DOHH2 (cell line): ENCODE measurements around the gene PTPN4.
A peak's percentile ranks its signal among the peaks of the same experiment; 100 is the strongest.

Source experiments
- H3F3A ChIP-seq: fragments of 200-600 bp; sonication (generic), shearing (Covaris generic); 2 replicates; pipeline ENCODE4 v1.6.0; 2016; ENCODE audit warnings: antibody characterized with exemption, mild to moderate bottlenecking; ENCODE audit not compliant: control insufficient read depth, insufficient read depth
- H3K27ac ChIP-seq: fragments of 200-600 bp; sonication (generic); 2 replicates; pipeline ENCODE4 v1.5.1; 2014; ENCODE audit warnings: low read depth, mild to moderate bottlenecking, low read length, moderate library complexity
- H3K27me3 ChIP-seq: fragments of 200-600 bp; sonication (generic); 2 replicates; pipeline ENCODE4 v1.6.1; 2014; ENCODE audit warnings: mild to moderate bottlenecking, low read length, mixed read lengths; ENCODE audit not compliant: control insufficient read depth
- H3K36me3 ChIP-seq: fragments of 200-600 bp; sonication (generic); 2 replicates; pipeline ENCODE4 v1.6.1; 2014; ENCODE audit warnings: mild to moderate bottlenecking, low read length, moderate library complexity, mixed read lengths; ENCODE audit not compliant: control insufficient read depth
- H3K4me1 ChIP-seq: fragments of 200-600 bp; sonication (generic); 2 replicates; pipeline ENCODE4 v1.6.1; 2014; ENCODE audit warnings: mild to moderate bottlenecking, low read length, mixed read lengths; ENCODE audit not compliant: control insufficient read depth
- H3K4me2 ChIP-seq: fragments of 200-600 bp; sonication (generic); 2 replicates; pipeline ENCODE4 v1.6.0; 2014; ENCODE audit warnings: mild to moderate bottlenecking, low read length, moderate library complexity
- H3K4me3 ChIP-seq: fragments of 200-600 bp; sonication (generic); 2 replicates; pipeline ENCODE4 v1.5.1; 2014; ENCODE audit warnings: mild to moderate bottlenecking, low read length, mixed read lengths
- H3K79me2 ChIP-seq: fragments of 200-600 bp; sonication (generic); 2 replicates; pipeline ENCODE4 v1.6.1; 2014; ENCODE audit warnings: mild to moderate bottlenecking, low read length, mixed read lengths; ENCODE audit not compliant: control insufficient read depth
- H3K9me2 ChIP-seq: fragments of 200-600 bp; sonication (generic); replicated peaks from 2 replicates; pipeline ENCODE4 v1.6.1; 2014; ENCODE audit warnings: mild to moderate bottlenecking, low read length, mixed read lengths; ENCODE audit not compliant: control insufficient read depth
- H3K9me3 ChIP-seq: fragments of 200-600 bp; sonication (generic); 2 replicates; pipeline ENCODE4 v1.6.1; 2014; ENCODE audit warnings: antibody characterized with exemption, low read length, mixed read lengths; ENCODE audit not compliant: control insufficient read depth, insufficient read depth
- H4K20me1 ChIP-seq: fragments of 200-600 bp; sonication (generic); 2 replicates; pipeline ENCODE4 v1.6.0; 2014; ENCODE audit warnings: low read depth, mild to moderate bottlenecking, antibody characterized with exemption, low read length, moderate library complexity; ENCODE audit not compliant: control insufficient read depth, insufficient read depth
- EZH2phosphoT487 ChIP-seq: fragments of 200-600 bp; sonication (generic); IDR thresholded peaks from 2 replicates; pipeline ENCODE4 v1.6.1; 2017; ENCODE audit warnings: borderline replicate concordance, mild to moderate bottlenecking, antibody characterized with exemption, low read length, moderate library complexity, mixed read lengths
- TF ChIP-seq, protein P1 (sequence below): fragments of 200-600 bp; sonication (generic); IDR thresholded peaks from one replicate; pipeline ENCODE4 v1.5.1; 2014; ENCODE audit warnings: antibody characterized with exemption, mild to moderate bottlenecking, low read depth, low read length; ENCODE audit not compliant: poor library complexity, severe bottlenecking

Gene PTPN4

DNA sequence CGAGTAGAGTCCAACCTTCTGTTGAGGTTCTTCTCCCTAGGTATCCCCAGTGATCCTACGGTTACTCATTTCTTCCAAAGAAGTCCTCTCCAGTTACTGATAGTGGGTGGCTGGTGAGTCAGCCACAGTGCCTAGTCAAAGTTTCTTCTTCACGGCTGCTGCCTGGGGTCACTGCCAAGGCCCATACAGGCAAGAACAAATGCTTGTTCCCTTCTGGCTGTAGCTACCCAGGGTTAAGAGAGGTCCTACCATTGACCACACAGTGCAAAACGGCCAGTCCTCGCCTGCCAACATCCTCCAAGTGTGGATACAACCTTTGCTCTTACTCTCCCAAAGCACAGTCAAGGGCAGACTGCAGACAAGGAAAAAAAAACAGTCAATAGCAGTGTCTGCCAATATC lies 2.9 kb upstream of the PTPN4 start:
- Histone ChIP-seq H3K27me3 (peaks cover 14% of the 10 kb centered on the region), H3F3A (peaks cover 3% of the 10 kb centered on the region; the same call in 1 of the 2 replicates), H3K9me2 (no peaks in the 10 kb centered on the region), H3K4me3 (no peak overlapping the region), H3K79me2 (peaks cover 17% of the 10 kb centered on the region), H3K27ac (no peak overlapping the region), H4K20me1 (no peaks in the 10 kb centered on the region), H3K4me1 (peaks cover 17% of the 10 kb centered on the region), H3K4me2 (no peak overlapping the region), H3K36me3 (no peaks in the 10 kb centered on the region), H3K9me3 (no peaks in the 10 kb centered on the region)
- no peak for TF ChIP-seq EZH2phosphoT487
- TF ChIP-seq, protein P1, sequence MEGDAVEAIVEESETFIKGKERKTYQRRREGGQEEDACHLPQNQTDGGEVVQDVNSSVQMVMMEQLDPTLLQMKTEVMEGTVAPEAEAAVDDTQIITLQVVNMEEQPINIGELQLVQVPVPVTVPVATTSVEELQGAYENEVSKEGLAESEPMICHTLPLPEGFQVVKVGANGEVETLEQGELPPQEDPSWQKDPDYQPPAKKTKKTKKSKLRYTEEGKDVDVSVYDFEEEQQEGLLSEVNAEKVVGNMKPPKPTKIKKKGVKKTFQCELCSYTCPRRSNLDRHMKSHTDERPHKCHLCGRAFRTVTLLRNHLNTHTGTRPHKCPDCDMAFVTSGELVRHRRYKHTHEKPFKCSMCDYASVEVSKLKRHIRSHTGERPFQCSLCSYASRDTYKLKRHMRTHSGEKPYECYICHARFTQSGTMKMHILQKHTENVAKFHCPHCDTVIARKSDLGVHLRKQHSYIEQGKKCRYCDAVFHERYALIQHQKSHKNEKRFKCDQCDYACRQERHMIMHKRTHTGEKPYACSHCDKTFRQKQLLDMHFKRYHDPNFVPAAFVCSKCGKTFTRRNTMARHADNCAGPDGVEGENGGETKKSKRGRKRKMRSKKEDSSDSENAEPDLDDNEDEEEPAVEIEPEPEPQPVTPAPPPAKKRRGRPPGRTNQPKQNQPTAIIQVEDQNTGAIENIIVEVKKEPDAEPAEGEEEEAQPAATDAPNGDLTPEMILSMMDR = no peak

DNA sequence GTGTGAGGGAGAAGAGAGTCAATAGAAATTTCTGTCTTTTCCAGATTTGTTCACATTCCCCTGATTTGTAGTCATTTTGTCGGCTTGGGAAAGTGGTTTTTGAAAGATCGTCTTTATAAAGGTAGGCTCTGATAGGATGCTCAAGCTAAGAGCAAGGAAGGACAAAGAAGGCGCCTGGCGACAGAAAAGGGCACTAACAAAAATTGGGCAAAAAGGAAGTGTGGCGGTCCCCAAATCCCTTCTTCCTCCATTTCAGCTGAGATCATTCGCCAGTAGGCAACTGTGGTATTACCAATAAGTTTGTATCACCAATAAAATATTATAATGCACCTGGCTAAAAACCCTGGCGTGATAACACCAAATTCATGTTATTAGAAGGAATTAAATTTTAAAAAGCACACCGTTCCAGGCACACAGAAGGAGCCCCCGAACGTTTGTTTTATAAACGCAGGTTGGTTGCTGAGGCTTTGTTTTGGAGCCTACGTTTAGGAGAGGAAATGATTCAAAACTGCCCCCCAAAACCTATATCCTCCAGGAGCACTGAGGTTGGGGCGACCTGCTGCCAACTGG lies 756 bp upstream of the PTPN4 start:
- Histone ChIP-seq H3K27me3 (no peaks in the 10 kb centered on the region; the same call in 1 of the 2 replicates), H3K9me3 (no peaks in the 10 kb centered on the region), H3K27ac (peak overlapping the region; percentile 35; the same call in 1 of the 2 replicates), H3K4me1 (peaks cover 31% of the 10 kb centered on the region), H4K20me1 (peaks cover 8% of the 10 kb centered on the region), H3K9me2 (no peaks in the 10 kb centered on the region), H3F3A (peaks cover 3% of the 10 kb centered on the region; the same call in 1 of the 2 replicates), H3K36me3 (no peaks in the 10 kb centered on the region), H3K4me3 (peak overlapping the region; percentile 94), H3K4me2 (peak overlapping the region; percentile 68), H3K79me2 (peaks cover 38% of the 10 kb centered on the region)
- TF ChIP-seq EZH2phosphoT487 = no peak
- TF ChIP-seq, protein P1 = no peak

DNA sequence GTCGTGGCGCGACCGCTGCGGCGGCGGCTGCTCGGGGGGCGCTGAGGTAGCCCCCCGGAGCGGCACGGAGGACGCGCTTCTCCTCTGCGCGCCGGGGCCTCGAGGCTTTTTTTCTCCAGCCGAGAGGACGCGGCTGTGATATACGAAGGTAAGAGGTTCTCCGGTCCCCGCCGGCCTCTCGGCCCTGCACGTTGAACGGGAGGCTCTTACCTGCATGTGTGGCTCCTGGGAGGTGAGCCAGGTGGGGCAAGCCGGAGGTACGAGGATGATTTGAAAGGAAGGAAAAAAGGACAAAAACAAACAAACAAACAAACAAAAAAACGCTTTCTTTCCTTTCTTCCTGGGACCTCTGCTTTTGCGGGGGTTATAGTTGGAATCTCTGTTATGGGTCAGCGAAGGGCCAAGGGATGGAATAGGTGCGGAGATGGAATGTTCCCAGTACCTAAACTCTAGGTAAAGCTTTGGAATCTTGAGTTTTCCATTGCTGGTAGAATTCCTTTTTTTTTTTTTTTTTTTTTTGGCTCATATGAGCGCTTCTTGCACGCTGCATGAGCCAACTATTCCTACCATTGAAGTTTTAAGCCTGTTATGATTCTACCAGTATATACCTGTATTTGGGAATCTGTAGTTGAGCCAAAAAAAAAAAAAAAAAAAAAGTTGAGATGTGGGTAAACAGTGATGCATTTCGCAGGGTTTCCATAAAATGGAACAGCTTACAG lies 674 bp downstream of the PTPN4 start:
- peaks cover 9% of the 10 kb centered on the region for H4K20me1 ChIP-seq
- no peaks in the 10 kb centered on the region for H3K9me2 ChIP-seq
- H3K4me3 ChIP-seq = peak overlapping the region; percentile 94
- peak overlapping the region; percentile 91 for H3K4me2 ChIP-seq
- peaks cover 3% of the 10 kb centered on the region; the same call in 1 of the 2 replicates for H3F3A ChIP-seq
- H3K27me3 ChIP-seq = no peaks in the 10 kb centered on the region
- H3K27ac ChIP-seq = peak overlapping the region; percentile 75
- H3K36me3 ChIP-seq = no peaks in the 10 kb centered on the region
- no peaks in the 10 kb centered on the region for H3K9me3 ChIP-seq
- peaks cover 53% of the 10 kb centered on the region for H3K79me2 ChIP-seq
- peaks cover 31% of the 10 kb centered on the region for H3K4me1 ChIP-seq
- no peak for TF ChIP-seq EZH2phosphoT487
- TF ChIP-seq, protein P1 = no peak
